Measurements from ENCODE around the gene SDC4.

Gene SDC4

GRCh38 chr20:45293041-45294002 lies 54.9 kb downstream of the SDC4 start:
- DNase-seq, result peak; percentile 74 to 78

GRCh38 chr20:45292343-45292742 lies 55.9 kb downstream of the SDC4 start:
- DNase-seq, result no peak

- no peak for DNase-seq
Observed at GRCh38 chr20:45291526-45291925, 56.7 kb downstream of the SDC4 start.

- peak; percentile 50 to 63 for DNase-seq
Observed at GRCh38 chr20:45290677-45291355, 57.4 kb downstream of the SDC4 start.

GRCh38 chr20:45289942-45290676 lies 58.1 kb downstream of the SDC4 start:
- DNase-seq, result no peak

GRCh38 chr20:45288860-45289259 lies 59.4 kb downstream of the SDC4 start:
- no peak for DNase-seq

- no peak for DNase-seq
Observed at GRCh38 chr20:45288376-45288775, 59.8 kb downstream of the SDC4 start.

- DNase-seq, result no peak
Observed at GRCh38 chr20:45283551-45284057, 64.6 kb downstream of the SDC4 start.

GRCh38 chr20:45282700-45283550 lies 65.3 kb downstream of the SDC4 start:
- DNase-seq, result no peak

GRCh38 chr20:45279992-45280391 lies 68.2 kb downstream of the SDC4 start:
- no peak for DNase-seq

- no peak for DNase-seq
Observed at GRCh38 chr20:45275338-45275737, 72.9 kb downstream of the SDC4 start.

Measured in activated CD4-positive, alpha-beta T cell treated with anti-CD3 and anti-CD28 coated beads for 4 hours (primary cell).